GM18511 (cell line): ENCODE measurements around the gene MPP3.
"Not testable (repeated sequence)": the region's sequence is repeated elsewhere in the genome, so short reads cannot be mapped to it uniquely, and the experiment has no call there.

Experiments
- ATAC-seq: cut with Tn5 transposase; IDR thresholded peaks from one replicate; pipeline ENCODE4 v1.9.1; 2021; ENCODE audit warnings: mild to moderate bottlenecking, moderate library complexity; ENCODE audit not compliant: unreplicated experiment

MPP3 gene, protein sequence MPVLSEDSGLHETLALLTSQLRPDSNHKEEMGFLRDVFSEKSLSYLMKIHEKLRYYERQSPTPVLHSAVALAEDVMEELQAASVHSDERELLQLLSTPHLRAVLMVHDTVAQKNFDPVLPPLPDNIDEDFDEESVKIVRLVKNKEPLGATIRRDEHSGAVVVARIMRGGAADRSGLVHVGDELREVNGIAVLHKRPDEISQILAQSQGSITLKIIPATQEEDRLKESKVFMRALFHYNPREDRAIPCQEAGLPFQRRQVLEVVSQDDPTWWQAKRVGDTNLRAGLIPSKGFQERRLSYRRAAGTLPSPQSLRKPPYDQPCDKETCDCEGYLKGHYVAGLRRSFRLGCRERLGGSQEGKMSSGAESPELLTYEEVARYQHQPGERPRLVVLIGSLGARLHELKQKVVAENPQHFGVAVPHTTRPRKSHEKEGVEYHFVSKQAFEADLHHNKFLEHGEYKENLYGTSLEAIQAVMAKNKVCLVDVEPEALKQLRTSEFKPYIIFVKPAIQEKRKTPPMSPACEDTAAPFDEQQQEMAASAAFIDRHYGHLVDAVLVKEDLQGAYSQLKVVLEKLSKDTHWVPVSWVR

DNA sequence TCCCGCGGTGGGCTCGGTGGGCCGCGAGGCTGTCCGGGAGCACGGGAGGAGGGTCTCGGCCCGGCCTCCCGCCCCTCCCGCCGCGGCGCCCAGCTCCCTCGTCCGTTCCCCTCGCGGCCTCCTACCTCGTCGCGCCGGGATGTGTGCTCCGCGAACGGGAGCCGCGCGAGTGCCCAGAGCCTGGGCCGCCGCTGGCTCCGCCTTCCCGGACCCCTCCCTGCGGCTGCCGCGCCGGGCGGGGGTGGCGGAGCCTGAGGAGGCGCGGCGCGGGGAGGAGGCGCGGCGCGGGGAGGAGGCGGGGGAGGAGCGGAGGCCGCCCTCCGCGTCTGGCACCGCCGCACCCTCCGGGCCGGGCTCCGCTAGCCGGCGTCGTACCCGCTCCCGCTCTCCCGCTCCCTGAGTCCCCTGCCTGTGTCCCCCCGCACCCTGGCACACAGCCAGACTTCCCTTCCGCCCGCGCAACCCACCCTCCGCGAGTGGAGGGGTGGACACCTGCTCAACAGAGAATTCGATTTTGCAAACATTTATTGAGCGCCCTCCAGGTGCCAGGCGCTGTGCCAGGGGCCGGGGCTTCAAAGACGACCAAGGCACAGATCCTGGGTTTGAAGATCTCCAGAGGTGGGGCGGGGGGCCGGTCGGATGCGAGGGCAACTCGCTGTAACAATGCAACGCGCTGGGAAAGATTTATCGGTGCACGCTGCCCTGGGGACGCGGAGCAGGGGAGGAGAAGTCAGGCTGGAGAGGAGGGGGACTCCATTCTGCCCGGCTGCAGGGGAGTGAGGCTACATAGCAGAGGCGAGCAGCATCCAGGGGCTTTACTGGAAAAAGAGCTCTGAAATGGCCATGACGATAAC, at the start of gene MPP3:
Gene MPP3 (minus strand): TSS at position 171 of the 854 bp plus-strand sequence. CDS start 1,240 bp downstream, outside the sequence.
- no peak for ATAC-seq

DNA sequence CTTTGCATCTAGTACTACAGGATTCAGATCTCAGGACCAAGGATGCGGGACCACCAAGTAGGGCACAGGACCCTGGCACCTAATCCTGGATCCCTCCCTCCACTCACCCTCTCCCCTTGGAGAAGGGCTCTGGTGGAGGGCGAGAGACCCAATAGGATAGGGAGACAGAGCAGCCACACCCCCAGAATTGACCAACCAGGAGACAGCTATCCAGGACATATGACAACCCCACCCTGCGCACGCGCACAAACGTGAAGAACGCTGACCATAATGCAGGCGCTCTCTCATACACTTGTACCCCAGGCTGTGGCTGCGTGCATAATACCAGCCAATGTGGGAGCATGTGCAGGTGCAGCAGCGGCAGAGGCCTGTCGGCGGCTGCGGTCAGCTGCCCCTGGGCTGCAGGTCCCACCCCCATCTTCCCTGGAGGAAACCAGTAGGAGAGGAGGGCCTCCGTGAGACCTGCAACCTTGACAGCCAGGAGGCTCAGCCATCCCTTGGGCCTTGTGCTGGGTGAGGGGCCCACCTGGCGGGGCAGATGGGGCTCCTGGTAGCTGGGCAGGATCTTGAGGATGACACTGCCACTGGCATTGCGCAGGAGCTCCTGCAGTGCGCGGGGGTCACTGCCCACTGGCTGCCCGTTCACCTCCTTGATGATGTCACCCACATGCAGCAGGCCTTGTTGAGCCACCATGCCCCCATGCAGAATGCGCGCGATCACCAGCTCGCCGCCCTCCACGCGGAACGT, 49.0 kb upstream of the MPP3 start:
- ATAC-seq = no peak

DNA sequence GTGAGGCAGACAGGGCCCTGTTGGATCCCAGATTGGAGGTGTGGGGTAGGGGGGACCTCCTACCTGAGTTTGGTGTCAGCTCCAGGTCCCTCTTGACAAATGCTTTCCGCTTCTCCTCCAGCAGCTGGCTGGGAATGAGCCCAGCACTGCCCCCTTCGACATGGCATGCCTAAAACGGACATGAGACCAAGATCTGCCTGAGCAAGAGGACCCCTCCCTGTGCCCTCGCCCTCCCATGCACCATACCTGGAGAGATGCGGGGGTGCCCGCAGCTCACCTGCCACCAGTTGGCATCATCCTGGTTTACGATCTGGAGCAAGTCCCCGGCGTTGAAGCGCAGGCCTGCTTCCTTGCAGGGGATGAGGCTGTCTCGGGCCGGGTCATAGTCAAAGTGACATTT, 48.2 kb upstream of the MPP3 start:
- no peak for ATAC-seq

DNA sequence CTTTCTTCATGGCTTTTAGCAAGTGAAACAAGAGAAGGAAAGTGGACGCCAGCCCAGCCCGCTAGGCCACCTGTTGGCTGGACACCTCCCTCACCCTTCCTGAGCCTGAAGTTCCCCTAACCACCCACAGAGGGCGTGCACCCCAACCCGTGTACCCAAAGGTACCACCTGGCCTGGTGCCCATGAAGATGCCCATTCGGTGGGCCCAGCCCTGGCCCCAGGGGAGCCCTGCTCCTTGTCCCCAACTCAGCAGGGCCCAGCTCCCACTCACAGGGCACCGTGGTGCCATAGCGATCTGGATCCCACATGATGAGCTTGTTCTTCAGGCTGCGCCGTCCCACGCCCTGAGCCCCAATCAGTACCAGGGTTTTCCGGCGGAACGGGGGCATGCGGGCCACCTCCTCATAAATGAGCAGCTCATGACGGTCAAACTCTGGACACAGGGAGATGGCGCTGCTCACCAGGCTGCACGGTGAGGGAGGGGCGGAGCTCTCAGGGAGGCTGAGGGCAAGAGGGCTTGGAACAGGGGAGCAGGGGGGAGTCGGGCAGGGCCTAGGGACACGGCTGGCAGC, 47.6 kb upstream of the MPP3 start:
- ATAC-seq = no peak

DNA sequence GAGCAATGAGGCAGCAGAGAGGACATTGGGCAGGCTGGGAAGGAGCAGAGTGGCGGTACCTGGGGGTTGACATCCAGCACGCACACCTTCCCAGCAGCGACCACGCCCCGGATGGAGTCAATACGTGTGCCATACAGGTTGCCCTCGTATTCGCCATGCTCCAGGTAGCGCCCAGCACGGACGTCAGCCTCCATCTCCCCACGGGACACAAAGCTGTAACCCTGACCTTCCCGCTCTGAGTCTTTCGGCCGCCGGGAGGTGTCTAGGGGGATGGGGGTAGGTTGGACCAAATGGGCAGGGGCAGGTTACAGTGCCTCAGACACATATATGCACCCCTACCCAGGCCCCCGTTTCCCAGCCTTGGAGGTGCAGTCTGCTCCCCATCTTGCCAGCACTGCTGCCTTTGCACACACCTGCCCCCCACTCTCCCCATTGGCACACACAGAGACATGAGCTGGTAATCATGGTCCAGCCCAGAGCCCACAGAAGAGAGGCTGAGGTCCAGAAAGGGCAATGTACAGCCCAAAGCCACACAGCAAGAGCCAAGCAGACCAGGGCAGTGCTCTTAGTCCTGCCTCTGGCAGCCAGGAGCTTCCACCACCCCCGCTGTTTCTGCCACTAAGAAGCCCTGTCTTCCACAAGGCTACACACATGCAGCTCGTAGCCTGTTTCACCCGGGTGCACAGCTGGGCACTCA, 46.9 kb upstream of the MPP3 start:
- ATAC-seq = no peak

DNA sequence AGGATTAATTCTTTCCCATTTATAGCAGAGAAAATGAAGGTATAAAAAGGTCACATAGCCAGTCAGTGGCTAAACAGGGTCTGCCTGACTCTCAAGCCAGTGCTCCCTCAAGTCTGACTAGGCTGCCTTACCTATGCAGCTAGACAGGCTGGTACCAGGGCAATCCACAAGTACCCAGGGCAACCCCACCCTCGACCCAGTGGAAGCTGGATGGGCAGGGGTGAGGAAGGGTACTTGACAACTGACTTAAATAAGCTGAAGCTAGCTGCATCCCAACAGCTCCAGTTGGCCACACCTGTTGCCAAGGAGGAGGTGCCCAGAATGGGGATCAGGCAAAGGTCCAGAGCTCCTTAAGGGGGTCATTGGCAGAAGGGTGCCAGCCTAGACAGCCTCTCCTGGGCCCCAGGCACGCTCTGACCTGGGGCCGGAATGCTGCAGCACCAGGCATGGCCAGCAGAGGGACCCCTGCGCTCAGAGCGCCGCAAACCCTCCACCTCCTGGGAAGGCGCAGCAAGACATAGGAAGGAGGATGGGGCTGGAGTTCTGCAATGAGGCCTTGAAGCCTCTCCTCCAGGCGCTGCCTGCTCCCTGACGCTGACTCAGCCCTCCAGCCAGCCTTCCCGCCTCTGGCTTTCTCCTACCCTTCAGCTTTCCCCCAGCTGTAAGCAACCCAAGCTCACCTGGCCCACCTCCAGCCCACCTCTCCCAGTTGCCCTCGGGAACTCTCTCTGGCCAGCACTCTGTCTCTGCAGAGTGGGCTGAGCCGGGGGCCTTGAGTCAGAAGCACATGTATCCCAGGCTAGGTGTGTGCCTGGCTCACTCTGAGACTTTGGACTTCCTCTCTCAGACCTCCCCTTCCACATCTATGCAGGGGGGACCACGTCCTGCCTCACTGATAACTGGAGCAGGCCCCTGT, 45.6 kb upstream of the MPP3 start:
- ATAC-seq = no peak

DNA sequence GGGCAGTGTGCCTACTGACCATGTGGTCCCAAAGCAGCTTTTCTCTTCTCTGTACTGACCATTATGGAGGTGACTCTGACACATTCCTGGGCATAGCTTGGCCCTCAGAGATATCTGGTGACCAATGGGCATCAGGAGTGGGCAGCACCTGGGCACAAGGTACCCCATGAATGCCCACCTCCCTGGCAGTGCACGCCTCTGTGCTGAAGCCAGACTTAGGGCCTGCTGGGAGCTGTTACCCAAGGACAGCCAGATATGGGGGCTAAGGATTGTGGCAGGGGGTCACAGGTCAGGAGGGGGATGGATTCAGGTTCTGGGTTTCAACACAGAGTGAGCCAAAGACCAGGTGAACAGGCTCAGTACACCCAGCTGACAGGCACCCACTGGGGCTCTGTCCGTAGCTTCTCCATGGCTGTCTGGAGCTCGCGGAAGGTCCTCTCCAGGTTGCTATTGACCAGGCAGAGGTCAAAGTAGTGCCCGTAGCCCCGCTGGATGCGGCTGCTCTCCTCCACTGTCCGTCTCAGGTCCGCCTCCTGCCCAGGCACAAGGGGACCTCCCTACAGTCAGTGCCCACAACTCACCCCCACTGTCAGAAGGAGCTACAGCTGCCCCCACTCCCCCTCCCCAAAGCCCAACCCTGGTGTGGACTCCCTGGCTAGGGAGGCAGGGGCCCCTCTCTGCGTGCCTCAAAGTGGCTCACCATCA, 44.7 kb upstream of the MPP3 start:
- no peak for ATAC-seq

DNA sequence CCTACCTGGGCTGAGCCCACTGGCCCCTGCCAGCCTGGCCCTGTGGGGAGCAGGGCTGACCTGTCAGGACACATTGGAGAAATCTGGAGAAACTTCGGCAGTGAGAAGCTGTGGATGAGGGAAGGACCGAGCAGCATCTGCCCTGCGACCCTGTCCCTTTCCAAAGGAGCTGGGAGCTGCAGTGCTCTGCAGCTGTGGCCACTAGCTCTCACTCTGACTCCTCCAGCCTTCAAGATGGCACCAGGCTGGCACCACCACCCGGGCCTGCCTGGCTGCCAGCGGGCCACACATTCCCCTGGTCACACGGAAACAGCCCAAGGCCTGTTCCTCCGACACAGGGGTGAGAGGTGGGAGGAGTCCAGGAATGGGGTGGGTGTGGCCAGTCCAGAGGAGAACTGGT, 44.1 kb upstream of the MPP3 start:
- no peak for ATAC-seq

DNA sequence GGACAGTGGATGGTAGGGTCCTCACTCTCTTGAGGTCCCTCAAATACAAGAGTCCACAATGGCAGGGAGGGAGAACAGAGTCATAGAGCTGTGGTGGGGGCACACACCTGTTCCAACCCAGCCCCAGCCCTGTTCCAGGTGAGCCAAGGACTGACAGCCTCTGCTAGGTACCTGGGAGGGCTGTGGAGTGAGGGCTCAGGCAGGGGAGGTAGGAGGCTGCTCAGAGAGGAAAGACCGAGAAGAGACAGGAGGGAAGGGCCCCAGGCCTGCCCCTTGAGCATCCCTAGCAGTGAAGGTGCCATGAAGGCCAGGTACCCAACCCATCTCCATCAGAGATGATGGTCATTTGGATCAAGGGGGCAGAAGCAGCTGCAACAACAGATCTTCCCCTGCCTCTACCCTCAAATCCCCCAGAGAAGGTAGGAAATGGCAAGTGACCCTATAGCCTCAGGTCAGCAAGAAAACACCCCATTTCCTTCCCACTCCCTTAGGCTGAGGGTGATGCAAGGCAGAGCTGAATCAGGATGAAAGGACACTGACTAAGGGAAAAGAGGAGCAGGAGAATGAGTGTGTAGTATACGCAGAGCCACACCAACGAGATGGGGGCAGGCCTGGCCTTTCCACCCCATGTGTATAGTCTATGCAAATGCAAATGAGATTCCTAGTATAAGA, 42.7 kb upstream of the MPP3 start:
- no peak for ATAC-seq

DNA sequence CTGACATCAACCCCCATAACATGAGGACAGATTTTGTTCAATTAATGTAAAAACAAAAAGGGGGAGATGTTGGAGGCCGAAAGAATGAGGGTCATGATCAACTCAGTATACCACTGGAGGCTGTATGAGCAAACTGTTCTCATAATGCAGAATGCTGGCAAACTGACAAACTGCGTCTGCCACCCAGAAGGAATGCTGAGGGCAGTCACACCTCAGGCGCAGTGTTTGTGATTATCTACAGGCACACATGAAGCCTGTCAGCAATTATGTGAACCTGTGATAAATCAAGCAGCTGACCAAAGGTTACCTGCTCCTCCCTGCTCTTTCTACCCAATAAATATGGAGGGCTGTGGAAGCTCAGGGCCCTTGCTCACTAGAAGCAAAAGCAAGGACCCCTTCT, 41.3 kb upstream of the MPP3 start:
- no peak for ATAC-seq

DNA sequence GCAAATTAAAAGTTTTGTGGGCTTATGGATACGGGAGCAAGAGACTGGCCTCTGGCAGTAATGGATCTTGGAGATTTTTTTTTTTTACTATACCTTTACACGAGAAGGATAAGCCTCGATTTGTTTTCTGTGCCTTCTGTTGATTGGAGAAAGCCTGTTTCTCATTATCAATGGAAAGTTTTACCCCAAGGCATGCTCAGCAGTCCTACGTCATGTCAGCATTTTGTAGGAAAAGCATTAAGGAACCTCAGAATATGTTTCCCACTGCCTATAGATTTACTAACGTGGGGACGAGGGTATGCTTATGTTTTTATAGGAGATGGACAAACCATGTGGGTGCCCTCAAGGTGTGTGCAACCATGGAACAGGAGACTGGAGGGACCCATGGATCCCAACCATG, 40.9 kb upstream of the MPP3 start:
- ATAC-seq = no peak

DNA sequence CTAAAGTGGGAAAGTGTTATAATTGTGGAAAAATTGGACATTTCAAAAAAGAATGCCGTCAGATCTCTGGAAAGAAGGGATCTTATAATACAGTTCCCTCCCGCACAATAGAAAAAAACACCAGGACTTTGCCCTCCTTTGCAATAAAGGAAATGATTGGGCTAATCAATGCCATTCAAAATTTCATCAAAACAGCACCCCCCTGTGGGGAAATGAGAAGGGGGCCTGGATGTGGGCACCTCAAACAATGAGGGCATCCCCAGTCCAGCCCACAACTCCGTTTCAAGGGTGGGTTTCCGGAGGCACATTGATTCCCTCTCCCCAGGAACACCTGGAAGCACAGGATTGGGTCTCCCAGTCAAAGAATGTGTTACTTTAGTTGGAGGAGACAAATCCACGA, 40.1 kb upstream of the MPP3 start:
- no peak for ATAC-seq

DNA sequence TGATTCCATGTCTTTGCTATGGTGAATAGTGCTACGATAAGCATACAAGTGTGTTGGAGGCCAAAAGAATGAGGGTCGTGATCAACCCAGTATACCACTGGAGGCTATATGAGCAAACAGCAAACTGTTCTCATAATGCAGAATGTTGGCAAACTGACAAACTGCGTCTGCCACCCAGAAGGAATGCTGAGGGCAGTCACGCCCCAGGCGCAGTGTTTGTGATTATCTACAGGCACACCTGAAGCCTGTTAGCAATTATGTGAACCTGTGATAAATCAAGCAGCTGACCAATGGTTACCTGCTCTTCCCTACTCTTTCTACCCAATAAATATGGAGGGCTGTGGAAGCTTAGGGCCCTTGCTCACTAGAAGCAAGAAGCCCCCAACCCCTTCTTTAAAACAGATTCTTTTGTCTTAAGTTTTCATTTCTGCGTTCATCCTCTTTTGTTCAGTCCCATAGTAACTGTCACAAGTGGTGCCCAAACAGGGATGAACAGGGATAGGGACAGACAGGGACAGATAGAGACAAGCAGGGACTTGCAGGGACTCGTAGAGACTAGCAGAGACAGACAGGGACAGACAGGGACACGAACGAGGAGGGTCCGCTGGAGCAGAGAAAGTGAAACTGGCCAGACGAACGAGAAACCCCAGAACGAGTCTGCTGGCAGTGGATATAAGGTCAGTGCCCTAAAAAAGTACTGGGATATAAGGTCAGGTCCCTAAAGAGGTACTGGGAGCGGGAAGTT, 39.2 kb upstream of the MPP3 start:
- no peak for ATAC-seq

DNA sequence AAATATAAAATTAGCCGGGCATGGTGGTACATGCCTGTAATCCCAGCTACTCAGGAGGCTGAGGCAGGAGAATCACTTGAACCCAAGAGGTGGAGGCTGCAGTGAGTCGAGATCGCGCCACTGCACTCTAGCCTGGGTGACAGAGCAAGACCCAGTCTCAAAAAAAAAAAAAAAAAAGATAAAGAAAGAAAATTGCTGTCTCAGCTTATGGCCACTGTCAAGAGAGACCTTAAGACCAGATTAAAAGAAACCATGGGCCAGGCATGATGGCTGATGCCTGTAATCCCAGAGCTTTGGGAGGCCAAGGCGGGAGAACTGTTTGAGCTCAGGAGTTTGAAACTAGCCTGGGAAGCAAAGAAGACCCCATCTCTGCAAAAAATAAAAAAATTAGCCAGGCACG, 36.1 kb upstream of the MPP3 start:
- ATAC-seq = not testable (repeated sequence)

DNA sequence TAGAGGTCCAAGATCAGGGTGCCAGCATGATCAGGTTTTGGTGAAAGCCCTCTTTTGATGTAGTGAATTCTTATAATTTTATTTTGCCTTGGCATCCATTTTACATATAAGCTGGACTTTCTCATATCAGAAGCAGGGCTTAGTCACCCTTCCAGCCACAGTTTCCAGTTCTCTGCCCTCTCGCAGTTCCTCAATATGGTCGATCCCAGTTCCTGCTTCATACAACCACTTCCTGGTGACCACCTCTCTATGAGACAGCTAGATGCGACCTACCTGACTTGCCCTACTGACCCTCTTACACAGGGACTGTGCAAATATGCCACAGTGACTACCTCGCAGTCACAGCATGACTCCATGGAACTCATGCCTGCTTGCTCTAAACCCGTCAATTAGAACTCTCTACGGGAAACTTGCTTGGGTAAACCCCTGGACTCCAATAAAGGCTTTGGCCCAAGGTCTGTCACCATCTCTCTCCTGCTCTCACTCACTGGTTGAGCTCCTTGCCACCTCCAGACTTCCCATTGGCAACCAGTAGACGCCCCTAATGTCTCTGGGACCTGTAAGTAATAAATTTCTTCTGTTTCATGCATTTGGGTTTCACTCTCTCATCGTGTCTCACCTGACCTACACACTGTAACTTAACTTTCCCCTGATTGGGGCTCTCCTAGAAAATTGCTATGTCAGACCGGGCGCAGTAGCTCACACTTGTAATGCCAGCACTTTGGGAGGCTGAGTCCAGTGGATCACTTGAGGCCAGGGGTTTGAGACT, 35.5 kb upstream of the MPP3 start:
- no peak for ATAC-seq

DNA sequence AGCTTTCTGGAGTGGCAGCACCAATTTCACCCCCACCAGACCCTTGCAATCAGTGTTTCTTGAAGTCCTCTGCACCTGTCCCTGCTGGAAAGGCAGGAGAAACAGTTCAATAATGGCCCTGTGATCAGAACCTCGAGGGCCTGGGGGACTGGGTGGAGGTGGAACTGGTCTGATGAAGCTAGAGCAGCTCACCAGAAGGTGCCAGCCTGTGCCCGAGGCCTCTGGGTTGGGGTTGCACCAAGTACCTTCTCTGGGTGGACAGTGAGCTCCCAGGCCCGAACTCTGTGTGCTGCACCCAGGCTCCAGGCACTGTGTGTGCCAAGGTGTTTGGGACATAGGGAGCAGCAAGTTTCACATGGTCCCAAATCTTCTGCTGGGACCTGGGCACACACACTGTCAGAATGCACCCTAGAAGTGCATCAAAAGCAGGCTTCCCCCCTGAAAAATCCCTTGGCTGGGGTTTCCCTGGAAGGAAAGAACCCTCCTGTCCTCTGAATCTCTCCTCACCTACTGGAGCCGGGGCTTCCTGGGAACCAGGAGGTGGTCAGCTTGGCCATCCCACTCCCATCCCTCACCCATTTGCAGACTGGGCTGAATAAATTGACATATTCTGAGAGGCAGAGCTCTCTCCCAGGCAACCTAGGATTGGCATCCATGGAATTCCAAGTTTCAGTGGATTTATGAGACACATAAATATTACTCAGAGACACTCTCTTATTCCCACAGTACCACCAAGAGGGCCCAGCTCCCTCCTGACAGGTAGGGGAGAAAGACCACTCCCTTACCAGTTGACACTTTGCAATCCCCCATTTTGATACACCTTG, 31.4 kb upstream of the MPP3 start:
- no peak for ATAC-seq
